Muscle layer of duodenum (tissue), 2 donors: ENCODE measurements around the gene PTPRG.
"Not testable (repeated sequence)": the region's sequence is repeated elsewhere in the genome, so short reads cannot be mapped to it uniquely, and the experiment has no call there.

Source experiments
- H3K27ac ChIP-seq: one replicate; pipeline ENCODE4 v1.7.0; 2013; ENCODE audit warnings: mild to moderate bottlenecking, low read length
- H3K27me3 ChIP-seq: one replicate; pipeline ENCODE4 v1.7.0; 2013; ENCODE audit warnings: low read depth, mild to moderate bottlenecking, control low read depth, low read length
- H3K36me3 ChIP-seq, 2 donors: one replicate each; pipeline ENCODE4 v1.7.0; 2013; ENCODE audit warnings: low read length in 2 of 2, control low read depth in 1 of 2, mild to moderate bottlenecking in 1 of 2; ENCODE audit not compliant: insufficient read depth in 2 of 2, control insufficient read depth in 1 of 2
- H3K4me1 ChIP-seq, 2 donors: one replicate each; pipeline ENCODE4 v1.7.0; 2013; ENCODE audit warnings: low read length in 2 of 2, mild to moderate bottlenecking in 2 of 2, control low read depth in 1 of 2, moderate library complexity in 1 of 2; ENCODE audit not compliant: insufficient read depth in 2 of 2, control insufficient read depth in 1 of 2
- H3K4me3 ChIP-seq, 2 donors: one replicate each; pipeline ENCODE4 v1.7.0; 2013; ENCODE audit warnings: low read length in 2 of 2, low read depth in 1 of 2, mild to moderate bottlenecking in 1 of 2
- H3K9me3 ChIP-seq, 2 donors: one replicate each; pipeline ENCODE4 v1.7.0; 2013; ENCODE audit warnings: low read length in 2 of 2, control low read depth in 1 of 2, mild to moderate bottlenecking in 1 of 2; ENCODE audit not compliant: control insufficient read depth in 1 of 2
- donor health status: healthy.

Gene PTPRG

GRCh38 chr3:61697301-61697700, 135.9 kb downstream of the PTPRG start:
- Histone ChIP-seq H3K27ac (no peak overlapping the region), H3K4me3 (no peak overlapping the region), H3K27me3 (no peaks in the 10 kb centered on the region), H3K4me1 (peaks cover 0 to 8% of the 10 kb centered on the region in 2 donors), H3K36me3 (no peaks in the 10 kb centered on the region), H3K9me3 (no peaks in the 10 kb centered on the region)

- not testable (repeated sequence) for H3K4me1 ChIP-seq, H3K9me3 ChIP-seq, H3K27me3 ChIP-seq, H3K27ac ChIP-seq, H3K36me3 ChIP-seq, H3K4me3 ChIP-seq
These were observed 137.1 kb downstream of the PTPRG start for GRCh38 chr3:61698278-61699072.

- H3K27ac ChIP-seq: no peak overlapping the region
These were observed 138.3 kb downstream of the PTPRG start for GRCh38 chr3:61699622-61700021.

GRCh38 chr3:61701011-61701410, 139.6 kb downstream of the PTPRG start:
- H3K27ac ChIP-seq: no peak overlapping the region
- H3K27me3 ChIP-seq: no peaks in the 10 kb centered on the region
- no peaks in the 10 kb centered on the region for H3K36me3 ChIP-seq
- H3K9me3 ChIP-seq: no peaks in the 10 kb centered on the region
- no peak overlapping the region for H3K4me3 ChIP-seq
- H3K4me1 ChIP-seq: peaks cover 0 to 8% of the 10 kb centered on the region in 2 donors

More at GRCh38 chr3:61699622-61700021, 138.3 kb downstream of the PTPRG start:
- Histone ChIP-seq H3K4me3 (no peak overlapping the region), H3K4me1 (peaks cover 0 to 8% of the 10 kb centered on the region in 2 donors), H3K36me3 (no peaks in the 10 kb centered on the region), H3K9me3 (no peaks in the 10 kb centered on the region), H3K27me3 (no peaks in the 10 kb centered on the region)

GRCh38 chr3:61702453-61702852, 141.1 kb downstream of the PTPRG start:
- no peaks in the 10 kb centered on the region for H3K9me3 ChIP-seq
- peaks cover 0 to 8% of the 10 kb centered on the region in 2 donors for H3K4me1 ChIP-seq
- no peaks in the 10 kb centered on the region for H3K36me3 ChIP-seq
- H3K27ac ChIP-seq: no peak overlapping the region
- H3K4me3 ChIP-seq: no peak overlapping the region
- no peaks in the 10 kb centered on the region for H3K27me3 ChIP-seq

- no peaks in the 10 kb centered on the region for H3K36me3 ChIP-seq
- H3K27ac ChIP-seq: no peak overlapping the region
- no peaks in the 10 kb centered on the region for H3K4me1 ChIP-seq
- H3K9me3 ChIP-seq: no peaks in the 10 kb centered on the region
- H3K27me3 ChIP-seq: no peaks in the 10 kb centered on the region
- H3K4me3 ChIP-seq: no peak overlapping the region
These were observed 143.4 kb downstream of the PTPRG start for GRCh38 chr3:61704807-61705206.

- H3K27me3 ChIP-seq: no peaks in the 10 kb centered on the region
- no peaks in the 10 kb centered on the region for H3K9me3 ChIP-seq
- no peak overlapping the region for H3K4me3 ChIP-seq
- no peak overlapping the region for H3K27ac ChIP-seq
- H3K4me1 ChIP-seq: no peaks in the 10 kb centered on the region
- no peaks in the 10 kb centered on the region for H3K36me3 ChIP-seq
These were observed 146.1 kb downstream of the PTPRG start for GRCh38 chr3:61707492-61707891.

GRCh38 chr3:61710920-61711319, 149.5 kb downstream of the PTPRG start:
- H3K9me3 ChIP-seq, H3K27ac ChIP-seq, H3K36me3 ChIP-seq, H3K4me1 ChIP-seq, H3K27me3 ChIP-seq, H3K4me3 ChIP-seq: not testable (repeated sequence)

GRCh38 chr3:61714225-61714624, 152.9 kb downstream of the PTPRG start:
- H3K27ac ChIP-seq: no peak overlapping the region
- H3K27me3 ChIP-seq: no peaks in the 10 kb centered on the region
- no peak overlapping the region for H3K4me3 ChIP-seq
- H3K36me3 ChIP-seq: no peaks in the 10 kb centered on the region
- no peaks in the 10 kb centered on the region for H3K4me1 ChIP-seq
- no peaks in the 10 kb centered on the region for H3K9me3 ChIP-seq

- no peaks in the 10 kb centered on the region for H3K36me3 ChIP-seq
- H3K9me3 ChIP-seq: no peaks in the 10 kb centered on the region
- H3K27me3 ChIP-seq: no peaks in the 10 kb centered on the region
- H3K4me3 ChIP-seq: no peak overlapping the region
- no peaks in the 10 kb centered on the region for H3K4me1 ChIP-seq
- H3K27ac ChIP-seq: no peak overlapping the region
These were observed 154.6 kb downstream of the PTPRG start for GRCh38 chr3:61715886-61716527.

- not testable (repeated sequence) for H3K4me1 ChIP-seq, H3K4me3 ChIP-seq, H3K36me3 ChIP-seq, H3K27me3 ChIP-seq, H3K27ac ChIP-seq, H3K9me3 ChIP-seq
These were observed 155.3 kb downstream of the PTPRG start for GRCh38 chr3:61716693-61717092.

- Histone ChIP-seq H3K4me1 (no peaks in the 10 kb centered on the region), H3K9me3 (no peaks in the 10 kb centered on the region), H3K27ac (no peak overlapping the region), H3K36me3 (no peaks in the 10 kb centered on the region), H3K4me3 (no peak overlapping the region), H3K27me3 (no peaks in the 10 kb centered on the region)
These were observed 157.2 kb downstream of the PTPRG start for GRCh38 chr3:61718565-61718964.
